Neutrophil (primary cell): ENCODE measurements around the gene C9orf153.

Experiments used
- H3K27ac ChIP-seq: fragments of 200-600 bp; sonication (generic); 2 replicates; pipeline ENCODE4 v1.5.1; 2016; ENCODE audit warnings: mild to moderate bottlenecking, moderate library complexity
- H3K27me3 ChIP-seq: fragments of 200-600 bp; sonication (generic); 2 replicates; pipeline ENCODE4 v1.6.0; 2016; ENCODE audit warnings: mild to moderate bottlenecking
- H3K36me3 ChIP-seq: fragments of 200-600 bp; sonication (generic); 2 replicates; pipeline ENCODE4 v1.5.1; 2017
- H3K4me1 ChIP-seq, 2 experiments: fragments of 200-600 bp in 1 of 2; sonication (generic) in 1 of 2; 1 replicate in 1 of 2; 2 replicates in 1 of 2; pipeline versions ENCODE4 v1.5.1 to v1.6.1; 2013 to 2016; ENCODE audit warnings: low read depth in 1 of 2, low read length in 1 of 2, mild to moderate bottlenecking in 1 of 2, moderate library complexity in 1 of 2; ENCODE audit not compliant: control insufficient read depth in 1 of 2, insufficient read depth in 1 of 2
- H3K4me3 ChIP-seq, 2 experiments: fragments of 200-600 bp in 1 of 2; sonication (generic) in 1 of 2; 1 replicate in 1 of 2; 2 replicates in 1 of 2; pipeline ENCODE4 v1.5.1; 2013 to 2016; ENCODE audit warnings: low read depth in 1 of 2, low read length in 1 of 2, mild to moderate bottlenecking in 1 of 2, moderate library complexity in 1 of 2
- H3K9me3 ChIP-seq: fragments of 200-600 bp; sonication (generic); 2 replicates; pipeline ENCODE4 v1.5.1; 2016
- TF ChIP-seq, protein P1 (sequence below): fragments of 200-600 bp; sonication (generic); IDR thresholded peaks from 2 replicates; pipeline ENCODE4 v1.5.1; 2016; ENCODE audit warnings: antibody characterized with exemption

C9orf153 gene

DNA sequence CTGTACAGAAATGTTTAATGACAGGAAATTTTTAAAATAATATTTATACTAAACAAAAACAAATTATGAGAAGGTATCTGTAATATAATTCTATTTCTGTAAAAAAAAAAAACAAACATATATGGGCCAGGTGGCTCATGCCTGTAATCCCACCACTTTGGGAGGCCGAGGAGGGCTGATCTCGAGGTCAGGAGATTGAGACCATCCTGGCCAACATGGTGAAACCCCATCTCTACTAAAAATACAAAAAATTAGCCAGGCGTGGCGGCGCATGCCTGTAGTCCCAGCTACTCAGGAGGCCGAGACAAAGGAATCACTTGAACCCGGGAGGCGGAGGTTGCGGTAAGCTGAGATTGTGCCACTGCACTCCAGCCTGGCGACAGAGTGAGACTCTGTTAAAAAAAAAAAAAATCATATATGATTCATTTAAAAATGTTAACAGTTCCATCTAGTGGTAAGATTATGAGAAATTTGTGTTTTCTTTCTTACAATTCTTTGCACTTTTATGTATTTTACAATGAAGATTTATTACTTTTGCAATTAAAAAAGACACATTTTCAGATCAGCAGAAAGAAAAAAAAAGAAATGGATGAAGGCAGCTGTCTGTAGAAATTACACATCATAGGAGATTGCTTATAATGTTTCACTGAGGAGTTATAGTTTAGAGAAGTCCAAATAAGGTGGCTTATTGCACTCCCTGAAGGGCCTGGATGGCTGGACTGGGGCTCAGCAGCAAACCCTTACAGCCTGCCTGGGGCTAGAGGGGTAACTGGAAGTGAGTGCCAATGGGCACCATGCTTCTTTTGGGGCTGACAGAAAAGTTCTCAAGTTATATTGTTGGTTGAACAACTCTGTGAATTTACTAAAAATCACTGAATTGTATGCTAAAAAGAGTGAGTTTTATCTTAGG lies 20.3 kb downstream of the C9orf153 start:
- Histone ChIP-seq H3K4me1 (no peaks in the 10 kb centered on the region), H3K9me3 (no peaks in the 10 kb centered on the region), H3K27me3 (no peaks in the 10 kb centered on the region), H3K4me3 (no peak overlapping the region), H3K36me3 (no peaks in the 10 kb centered on the region), H3K27ac (no peak overlapping the region)
- TF ChIP-seq, protein P1, sequence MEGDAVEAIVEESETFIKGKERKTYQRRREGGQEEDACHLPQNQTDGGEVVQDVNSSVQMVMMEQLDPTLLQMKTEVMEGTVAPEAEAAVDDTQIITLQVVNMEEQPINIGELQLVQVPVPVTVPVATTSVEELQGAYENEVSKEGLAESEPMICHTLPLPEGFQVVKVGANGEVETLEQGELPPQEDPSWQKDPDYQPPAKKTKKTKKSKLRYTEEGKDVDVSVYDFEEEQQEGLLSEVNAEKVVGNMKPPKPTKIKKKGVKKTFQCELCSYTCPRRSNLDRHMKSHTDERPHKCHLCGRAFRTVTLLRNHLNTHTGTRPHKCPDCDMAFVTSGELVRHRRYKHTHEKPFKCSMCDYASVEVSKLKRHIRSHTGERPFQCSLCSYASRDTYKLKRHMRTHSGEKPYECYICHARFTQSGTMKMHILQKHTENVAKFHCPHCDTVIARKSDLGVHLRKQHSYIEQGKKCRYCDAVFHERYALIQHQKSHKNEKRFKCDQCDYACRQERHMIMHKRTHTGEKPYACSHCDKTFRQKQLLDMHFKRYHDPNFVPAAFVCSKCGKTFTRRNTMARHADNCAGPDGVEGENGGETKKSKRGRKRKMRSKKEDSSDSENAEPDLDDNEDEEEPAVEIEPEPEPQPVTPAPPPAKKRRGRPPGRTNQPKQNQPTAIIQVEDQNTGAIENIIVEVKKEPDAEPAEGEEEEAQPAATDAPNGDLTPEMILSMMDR = no peak

DNA sequence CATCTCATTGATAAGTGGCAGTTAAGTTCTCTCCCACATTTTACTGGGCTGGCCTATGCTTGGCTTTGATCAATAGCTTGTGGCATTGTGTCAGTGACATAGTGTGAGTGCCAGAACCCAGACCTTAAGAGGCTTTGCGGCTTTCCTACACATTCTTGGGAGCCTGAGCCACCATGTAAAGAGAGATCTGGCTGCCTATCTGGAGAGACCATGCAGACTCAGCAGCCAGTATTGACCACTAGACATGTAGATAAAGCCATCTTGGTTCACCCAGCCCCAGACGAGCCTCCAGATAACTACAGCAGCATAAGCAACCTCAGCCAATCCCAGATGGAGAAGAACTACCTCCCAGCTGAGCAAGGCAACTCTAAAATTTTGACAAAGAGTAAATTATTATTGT lies 28.6 kb downstream of the C9orf153 start:
- Histone ChIP-seq H3K4me1 (no peaks in the 10 kb centered on the region), H3K27ac (no peak overlapping the region), H3K9me3 (no peaks in the 10 kb centered on the region), H3K27me3 (no peaks in the 10 kb centered on the region), H3K36me3 (no peaks in the 10 kb centered on the region), H3K4me3 (no peak overlapping the region)
- TF ChIP-seq, protein P1 = no peak

GRCh38 chr9:86222667-86223066 lies 36.8 kb downstream of the C9orf153 start:
- Histone ChIP-seq H3K4me3 (no peak overlapping the region), H3K27me3 (no peaks in the 10 kb centered on the region), H3K27ac (no peak overlapping the region), H3K4me1 (no peaks in the 10 kb centered on the region), H3K36me3 (no peaks in the 10 kb centered on the region), H3K9me3 (no peaks in the 10 kb centered on the region)
- TF ChIP-seq, protein P1 = no peak

- Histone ChIP-seq H3K4me3 (no peak overlapping the region), H3K9me3 (no peaks in the 10 kb centered on the region), H3K27me3 (no peaks in the 10 kb centered on the region), H3K4me1 (no peaks in the 10 kb centered on the region), H3K36me3 (no peaks in the 10 kb centered on the region), H3K27ac (no peak overlapping the region)
- TF ChIP-seq, protein P1 = no peak
Measured at GRCh38 chr9:86219606-86220005, 39.9 kb downstream of the C9orf153 start.

GRCh38 chr9:86217076-86217755 lies 42.2 kb downstream of the C9orf153 start:
- H3K27me3 ChIP-seq = no peaks in the 10 kb centered on the region
- TF ChIP-seq, protein P1 = no peak
- H3K4me1 ChIP-seq = no peaks in the 10 kb centered on the region

More at GRCh38 chr9:86217076-86217755, 42.2 kb downstream of the C9orf153 start:
- Histone ChIP-seq H3K9me3 (no peaks in the 10 kb centered on the region), H3K4me3 (no peak overlapping the region), H3K36me3 (no peaks in the 10 kb centered on the region), H3K27ac (no peak overlapping the region)
